ENCODE data around the gene PNMA8A.

PNMA8A gene

GRCh38 chr19:46514589-46515289 lies 43.4 kb upstream of the PNMA8A start:
- TF ChIP-seq SIN3A (IDR thresholded peaks at IDR 0.05; ENCODE audit: borderline replicate concordance, insufficient read depth, low read length) (no peak), POLR2AphosphoS5 (IDR thresholded peaks at IDR 0.05; ENCODE audit: low read depth, low read length) (no peak), FOXP2 (optimal IDR thresholded peaks at IDR 0.05; ENCODE audit: borderline replicate concordance, extremely low read depth, extremely low read length, insufficient read depth) (no peak), TAF1 (IDR thresholded peaks at IDR 0.05; ENCODE audit: borderline replicate concordance, insufficient read depth, low read length) (no peak)
- TF ChIP-seq, protein P1, sequence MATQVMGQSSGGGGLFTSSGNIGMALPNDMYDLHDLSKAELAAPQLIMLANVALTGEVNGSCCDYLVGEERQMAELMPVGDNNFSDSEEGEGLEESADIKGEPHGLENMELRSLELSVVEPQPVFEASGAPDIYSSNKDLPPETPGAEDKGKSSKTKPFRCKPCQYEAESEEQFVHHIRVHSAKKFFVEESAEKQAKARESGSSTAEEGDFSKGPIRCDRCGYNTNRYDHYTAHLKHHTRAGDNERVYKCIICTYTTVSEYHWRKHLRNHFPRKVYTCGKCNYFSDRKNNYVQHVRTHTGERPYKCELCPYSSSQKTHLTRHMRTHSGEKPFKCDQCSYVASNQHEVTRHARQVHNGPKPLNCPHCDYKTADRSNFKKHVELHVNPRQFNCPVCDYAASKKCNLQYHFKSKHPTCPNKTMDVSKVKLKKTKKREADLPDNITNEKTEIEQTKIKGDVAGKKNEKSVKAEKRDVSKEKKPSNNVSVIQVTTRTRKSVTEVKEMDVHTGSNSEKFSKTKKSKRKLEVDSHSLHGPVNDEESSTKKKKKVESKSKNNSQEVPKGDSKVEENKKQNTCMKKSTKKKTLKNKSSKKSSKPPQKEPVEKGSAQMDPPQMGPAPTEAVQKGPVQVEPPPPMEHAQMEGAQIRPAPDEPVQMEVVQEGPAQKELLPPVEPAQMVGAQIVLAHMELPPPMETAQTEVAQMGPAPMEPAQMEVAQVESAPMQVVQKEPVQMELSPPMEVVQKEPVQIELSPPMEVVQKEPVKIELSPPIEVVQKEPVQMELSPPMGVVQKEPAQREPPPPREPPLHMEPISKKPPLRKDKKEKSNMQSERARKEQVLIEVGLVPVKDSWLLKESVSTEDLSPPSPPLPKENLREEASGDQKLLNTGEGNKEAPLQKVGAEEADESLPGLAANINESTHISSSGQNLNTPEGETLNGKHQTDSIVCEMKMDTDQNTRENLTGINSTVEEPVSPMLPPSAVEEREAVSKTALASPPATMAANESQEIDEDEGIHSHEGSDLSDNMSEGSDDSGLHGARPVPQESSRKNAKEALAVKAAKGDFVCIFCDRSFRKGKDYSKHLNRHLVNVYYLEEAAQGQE (IDR thresholded peaks at IDR 0.05; ENCODE audit: insufficient read depth in 1 of 2, low read depth in 2 of 2, low read length in 2 of 2), result no peak

DNA sequence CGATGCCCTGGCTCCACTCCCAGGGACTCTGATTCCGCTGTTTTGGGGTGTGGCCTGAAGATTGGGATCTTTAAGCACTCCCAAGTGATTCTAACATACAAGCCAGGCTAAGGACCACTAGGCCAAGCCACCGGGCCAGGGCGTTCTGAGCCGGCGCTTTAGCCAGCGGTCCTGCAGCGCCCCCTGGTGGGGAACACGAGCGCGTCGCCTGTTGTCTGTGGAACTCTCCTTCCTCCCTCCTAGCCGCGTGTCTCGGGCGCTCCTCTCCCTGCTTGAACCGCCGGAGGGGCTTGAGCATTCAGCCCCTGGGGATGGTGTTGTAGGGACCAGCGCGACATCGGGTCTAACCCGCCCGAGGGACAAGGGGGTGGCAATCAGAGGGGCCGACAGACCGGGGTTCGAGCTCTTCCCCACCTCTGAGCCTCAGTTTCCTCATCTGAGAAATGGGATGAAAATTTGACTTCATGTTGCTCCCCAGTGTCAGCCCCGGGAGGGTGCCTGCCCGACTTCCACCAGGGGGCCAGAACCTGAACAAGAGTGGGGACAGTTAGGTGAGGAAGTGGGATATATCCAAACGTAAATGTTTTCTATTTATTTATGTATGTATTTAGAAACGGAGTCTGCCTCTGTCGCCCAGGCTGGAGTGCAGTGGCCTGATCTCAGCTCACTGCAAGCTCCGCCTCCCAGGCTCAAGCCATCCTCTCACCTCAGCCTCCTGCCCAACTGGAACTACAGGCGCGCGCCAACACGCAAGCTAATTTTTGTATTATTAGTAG lies 42.3 kb upstream of the PNMA8A start:
- peak; percentile 63 for TF ChIP-seq FOXP2 (optimal IDR thresholded peaks at IDR 0.05; ENCODE audit: borderline replicate concordance, extremely low read depth, extremely low read length, insufficient read depth)
- TF ChIP-seq POLR2AphosphoS5 (IDR thresholded peaks at IDR 0.05; ENCODE audit: low read depth, low read length), result no peak

DNA sequence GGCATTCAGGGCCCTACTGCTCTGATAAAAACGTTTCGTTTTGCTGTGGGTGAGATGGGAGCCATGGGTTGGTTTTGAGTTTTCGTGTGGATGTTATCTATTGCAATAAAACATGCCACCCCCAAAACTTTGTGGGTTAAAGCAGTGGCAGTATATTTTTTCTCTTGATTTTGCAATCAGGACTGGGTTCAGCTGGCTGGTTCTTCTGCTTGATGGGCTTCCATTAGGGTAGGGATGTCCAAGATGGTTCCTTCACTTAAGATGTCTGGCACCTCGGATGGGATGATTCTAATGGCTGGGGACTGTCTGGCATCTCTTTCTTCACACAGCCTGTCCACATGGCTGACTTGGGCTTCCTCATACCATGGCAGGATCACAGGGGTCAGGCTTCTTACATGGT lies 39.9 kb upstream of the PNMA8A start:
- TF ChIP-seq TAF1 (IDR thresholded peaks at IDR 0.05; ENCODE audit: borderline replicate concordance, insufficient read depth, low read length) (no peak), POLR2AphosphoS5 (IDR thresholded peaks at IDR 0.05; ENCODE audit: low read depth, low read length) (no peak), FOXP2 (optimal IDR thresholded peaks at IDR 0.05; ENCODE audit: borderline replicate concordance, extremely low read depth, extremely low read length, insufficient read depth) (no peak), SIN3A (IDR thresholded peaks at IDR 0.05; ENCODE audit: borderline replicate concordance, insufficient read depth, low read length) (no peak)
- TF ChIP-seq, protein P1 (IDR thresholded peaks at IDR 0.05; ENCODE audit: insufficient read depth in 1 of 2, low read depth in 2 of 2, low read length in 2 of 2), result no peak

- TF ChIP-seq FOXP2 (optimal IDR thresholded peaks at IDR 0.05; ENCODE audit: borderline replicate concordance, extremely low read depth, extremely low read length, insufficient read depth) (no peak), TAF1 (IDR thresholded peaks at IDR 0.05; ENCODE audit: borderline replicate concordance, insufficient read depth, low read length) (no peak), SIN3A (IDR thresholded peaks at IDR 0.05; ENCODE audit: borderline replicate concordance, insufficient read depth, low read length) (no peak), POLR2AphosphoS5 (IDR thresholded peaks at IDR 0.05; ENCODE audit: low read depth, low read length) (no peak)
- TF ChIP-seq, protein P1 (IDR thresholded peaks at IDR 0.05; ENCODE audit: insufficient read depth in 1 of 2, low read depth in 2 of 2, low read length in 2 of 2), result no peak
These were observed 36.8 kb upstream of the PNMA8A start for GRCh38 chr19:46508206-46508605.

DNA sequence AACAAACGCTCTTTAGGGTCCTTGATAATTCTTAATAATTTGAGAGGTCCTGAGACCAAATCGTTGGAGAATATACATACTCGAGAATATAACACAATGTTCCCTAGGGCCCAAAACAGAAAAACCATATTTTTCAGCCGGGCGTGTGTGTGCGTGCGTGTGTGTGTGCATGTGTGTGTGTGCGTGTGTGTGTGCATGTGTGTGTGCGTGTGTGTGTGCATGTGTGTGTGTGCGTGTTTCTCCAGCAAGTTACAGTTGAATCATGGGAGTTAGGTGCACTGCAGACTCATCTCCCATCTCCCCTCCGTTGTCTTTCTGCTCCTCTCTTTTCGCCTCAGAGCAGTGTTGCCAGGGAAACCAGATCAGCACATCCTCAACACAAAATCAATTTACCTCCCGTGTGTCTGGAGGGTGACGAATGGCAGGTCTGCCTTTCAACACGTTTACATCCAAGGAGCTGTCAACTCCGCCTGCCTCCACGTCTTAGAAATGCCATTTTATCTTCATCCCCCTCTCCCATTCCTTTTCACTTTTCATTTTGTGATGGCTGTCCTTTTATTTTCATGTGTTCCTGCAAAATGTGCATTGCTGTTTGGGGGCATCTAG lies 32.6 kb upstream of the PNMA8A start:
- TF ChIP-seq SIN3A (IDR thresholded peaks at IDR 0.05; ENCODE audit: borderline replicate concordance, insufficient read depth, low read length), result no peak
- no peak for TF ChIP-seq FOXP2 (optimal IDR thresholded peaks at IDR 0.05; ENCODE audit: borderline replicate concordance, extremely low read depth, extremely low read length, insufficient read depth)
- TF ChIP-seq, protein P1 (IDR thresholded peaks at IDR 0.05; ENCODE audit: insufficient read depth in 1 of 2, low read depth in 2 of 2, low read length in 2 of 2), result no peak
- no peak for TF ChIP-seq TAF1 (IDR thresholded peaks at IDR 0.05; ENCODE audit: borderline replicate concordance, insufficient read depth, low read length)
- no peak for TF ChIP-seq POLR2AphosphoS5 (IDR thresholded peaks at IDR 0.05; ENCODE audit: low read depth, low read length)
